T-cell (primary cell): ENCODE measurements around the gene BICC1. TPM values are rescaled to one million over a fixed set of nuclear protein-coding genes. Genes with fewer than 3 reads are reported as not detected.

ENCODE experiments used
- ATAC-seq, 4 experiments: fragments of 200-7000 bp in 3 of 4; fragments of 150-1000 bp in 1 of 4; cut with Tn5 transposase; replicated peaks in 1 of 4; 1 replicate in 3 of 4; 2 replicates in 1 of 4; pipeline ENCODE4 v1.10.0; 2021; ENCODE audit warnings: moderate library complexity in 3 of 4, mild to moderate bottlenecking in 2 of 4, moderate number of reproducible peaks in 1 of 4
- CTCF ChIA-PET, 2 donors: fragments of 300-600 bp; sonication (Branson Sonifier 250); formaldehyde crosslinking; loops; one replicate each; lab custom pipeline; 2022; ENCODE audit warnings: antibody characterized with exemption in 2 of 2; lab: Charles Lee
- POLR2A ChIA-PET, 2 donors: fragments of 300-600 bp; sonication (Branson Sonifier 250); formaldehyde crosslinking; loops; one replicate each; lab custom pipeline; 2022; ENCODE audit warnings: antibody characterized with exemption in 2 of 2; lab: Charles Lee
- DNase-seq, 35 experiments: peaks; one replicate each; pipeline versions ENCODE4 v3.0.0 to v3.0.0-alpha.2; 2013 to 2023
- H3K27ac ChIP-seq: one replicate; pipeline ENCODE4 v1.5.1; 2013; ENCODE audit warnings: low read length
- H3K27me3 ChIP-seq, 2 experiments: replicated peaks in 1 of 2; 1 replicate in 1 of 2; 2 replicates in 1 of 2; pipeline versions ENCODE4 v1.6.1 to v1.7.0; 2013; ENCODE audit warnings: low read length in 1 of 2, mixed read lengths in 1 of 2; ENCODE audit not compliant: control insufficient read depth in 2 of 2, insufficient read depth in 2 of 2; ENCODE audit errors: extremely low read depth in 1 of 2
- H3K36me3 ChIP-seq, 2 donors: 1 replicate in 1 of 2; 2 replicates in 1 of 2; pipeline versions ENCODE4 v1.6.1 to v1.7.0; 2013; ENCODE audit warnings: low read length in 1 of 2; ENCODE audit not compliant: control insufficient read depth in 2 of 2, insufficient read depth in 1 of 2; ENCODE audit errors: extremely low read depth in 1 of 2
- H3K4me1 ChIP-seq, 2 experiments: 1 replicate in 1 of 2; 2 replicates in 1 of 2; pipeline versions ENCODE4 v1.6.1 to v1.7.0; 2013; ENCODE audit warnings: low read length in 2 of 2, mixed read lengths in 1 of 2; ENCODE audit not compliant: insufficient read depth in 2 of 2, control insufficient read depth in 1 of 2; ENCODE audit errors: extremely low read depth in 1 of 2
- H3K4me3 ChIP-seq, 2 donors: 1 replicate in 1 of 2; 2 replicates in 1 of 2; pipeline versions ENCODE4 v1.5.1 to v1.7.0; 2013; ENCODE audit warnings: mild to moderate bottlenecking in 2 of 2, low read length in 1 of 2, moderate library complexity in 1 of 2; ENCODE audit not compliant: control insufficient read depth in 1 of 2; ENCODE audit errors: extremely low read depth in 1 of 2
- H3K9me3 ChIP-seq: 2 replicates; pipeline ENCODE4 v1.7.0; 2013
- H3K27ac Mint-ChIP-seq, 2 donors: one replicate each; pipeline ENCODE4 v1.8.0; 2020 to 2021; ENCODE audit warnings: mild to moderate bottlenecking in 2 of 2, mixed read lengths in 2 of 2
- H3K27me3 Mint-ChIP-seq, 2 donors: one replicate each; pipeline ENCODE4 v1.8.0; 2021 to 2022; ENCODE audit warnings: mixed read lengths in 2 of 2
- H3K36me3 Mint-ChIP-seq: one replicate; pipeline ENCODE4 v1.8.0; 2021; ENCODE audit warnings: mixed read lengths
- H3K4me1 Mint-ChIP-seq, 3 donors: one replicate each; pipeline ENCODE4 v1.8.0; 2020 to 2022; ENCODE audit warnings: mixed read lengths in 3 of 3, mild to moderate bottlenecking in 1 of 3
- H3K4me3 Mint-ChIP-seq, 3 donors: one replicate each; pipeline ENCODE4 v1.8.0; 2020 to 2022; ENCODE audit warnings: mild to moderate bottlenecking in 3 of 3, mixed read lengths in 3 of 3, moderate library complexity in 3 of 3
- H3K9me3 Mint-ChIP-seq, 3 donors: one replicate each; pipeline ENCODE4 v1.8.0; 2020 to 2022; ENCODE audit warnings: mixed read lengths in 3 of 3
- WGBS: methylation state at CpG from one replicate; pipeline ENCODE4 v1.1.5; 2013; ENCODE audit warnings: missing lambda C conversion rate; ENCODE audit not compliant: insufficient coverage; 5-methylcytosine and 5-hydroxymethylcytosine counted together
- total RNA-seq, 35 experiments: library from RNA in 6 of 35; stranded (reverse) in 6 of 35; fragments of 120-200 nt in 1 of 35; gene quantifications; one replicate each; pipeline versions ENCODE4 v1.2.1 to v1.2.4 and lab custom pipeline; 2013 to 2026

The BICC1 gene
- total RNA-seq, 5 donors from 2014 or later (not counting 1 experiment from before 2014, with no cell fraction given) = 0.06 to 0.09 (median 0.07) TPM; not detected in 2

GRCh38 chr10:58756130-58756719 is 243.6 kb downstream of the BICC1 start:
- no peaks in the 10 kb centered on the region for H3K27me3 ChIP-seq
- H3K36me3 Mint-ChIP-seq = no peaks in the 10 kb centered on the region
- H3K4me1 Mint-ChIP-seq = no peaks in the 10 kb centered on the region

DNA sequence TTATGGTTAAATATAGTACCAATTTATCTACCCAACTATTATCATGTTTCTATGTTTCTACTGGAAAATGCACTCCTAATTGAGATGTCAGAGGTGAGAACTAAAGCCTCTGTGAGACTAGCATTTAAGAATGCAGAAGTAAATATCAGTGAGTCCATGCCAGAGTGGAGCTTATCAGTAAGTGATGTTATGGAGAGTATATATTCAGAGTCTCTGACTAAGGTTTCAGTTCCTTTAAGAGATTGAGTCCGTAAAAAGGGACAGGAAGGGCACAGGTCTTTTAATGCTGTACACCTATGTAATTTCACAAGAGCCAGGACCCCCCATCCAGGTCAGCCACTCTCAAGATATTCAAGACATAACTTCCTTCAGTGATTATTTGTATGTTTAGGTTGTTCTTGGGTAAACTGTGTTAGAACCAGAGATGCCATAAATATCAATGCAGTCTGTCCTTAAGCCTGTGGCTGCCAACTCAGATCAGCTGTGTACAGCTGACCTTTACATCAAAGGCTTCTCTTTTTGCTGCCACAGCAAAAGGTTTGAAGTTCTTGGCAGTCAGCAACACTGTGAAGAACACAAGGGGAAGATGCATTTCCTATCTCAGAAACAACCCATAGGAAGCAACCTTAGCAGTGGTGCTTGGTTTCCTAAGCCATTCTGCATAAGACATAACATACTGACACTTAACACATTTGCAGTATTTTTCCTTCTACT is 244.8 kb downstream of the BICC1 start:
- no peak for ATAC-seq
- H3K4me1 Mint-ChIP-seq = no peaks in the 10 kb centered on the region
- no peaks in the 10 kb centered on the region for H3K36me3 ChIP-seq
- peaks cover 1 to 16% of the 10 kb centered on the region in 2 donors for H3K27me3 Mint-ChIP-seq
- CTCF ChIA-PET = no interaction called here
- no peak for DNase-seq
- no peak overlapping the region for H3K27ac ChIP-seq
- H3K9me3 ChIP-seq = no peaks in the 10 kb centered on the region
- H3K27me3 ChIP-seq = no peaks in the 10 kb centered on the region
- POLR2A ChIA-PET = no interaction called here
- no CpG with 5 or more reads among the region's 1 CpG for WGBS
- H3K36me3 Mint-ChIP-seq = no peaks in the 10 kb centered on the region
- H3K27ac Mint-ChIP-seq = no peak overlapping the region
- H3K4me3 Mint-ChIP-seq = no peak overlapping the region
- H3K4me1 ChIP-seq = no peaks in the 10 kb centered on the region
- no peaks in the 10 kb centered on the region for H3K9me3 Mint-ChIP-seq
- H3K4me3 ChIP-seq = no peak overlapping the region

More at GRCh38 chr10:58756130-58756719, 243.6 kb downstream of the BICC1 start:
- H3K9me3 ChIP-seq = no peaks in the 10 kb centered on the region
- H3K4me1 ChIP-seq = no peaks in the 10 kb centered on the region
- no peak overlapping the region for H3K27ac ChIP-seq
- peaks cover 1 to 16% of the 10 kb centered on the region in 2 donors for H3K27me3 Mint-ChIP-seq
- no peak overlapping the region for H3K27ac Mint-ChIP-seq
- no peak overlapping the region for H3K4me3 Mint-ChIP-seq
- ChIA-PET POLR2A (no interaction called here), CTCF (no interaction called here)
- WGBS = 22% methylated on average over 3 of the region's 6 CpGs
- ATAC-seq = no peak
- no peaks in the 10 kb centered on the region for H3K36me3 ChIP-seq
- no peaks in the 10 kb centered on the region for H3K9me3 Mint-ChIP-seq
- H3K4me3 ChIP-seq = no peak overlapping the region
- DNase-seq = no peak

- Mint-ChIP-seq H3K27ac (no peak overlapping the region), H3K9me3 (no peaks in the 10 kb centered on the region), H3K27me3 (peaks cover 1 to 16% of the 10 kb centered on the region in 2 donors), H3K36me3 (no peaks in the 10 kb centered on the region), H3K4me3 (no peak overlapping the region), H3K4me1 (no peaks in the 10 kb centered on the region)
- no peaks in the 10 kb centered on the region for H3K27me3 ChIP-seq
- no peak overlapping the region for H3K4me3 ChIP-seq
- DNase-seq (no peak), ATAC-seq (no peak)
- CTCF ChIA-PET = interaction anchor here in 1 of 2 donors (0.6 kb wide), 2 partner anchors 13 to 51 kb away, joined by 3 read pairs; no protein-coding TSS in a partner anchor
- no peaks in the 10 kb centered on the region for H3K4me1 ChIP-seq
- WGBS = no CpG with 5 or more reads among the region's 1 CpG
- POLR2A ChIA-PET = no interaction called here
- H3K36me3 ChIP-seq = no peaks in the 10 kb centered on the region
- H3K27ac ChIP-seq = no peak overlapping the region
- H3K9me3 ChIP-seq = no peaks in the 10 kb centered on the region
Observed at GRCh38 chr10:58758321-58758720, 245.6 kb downstream of the BICC1 start.

DNA sequence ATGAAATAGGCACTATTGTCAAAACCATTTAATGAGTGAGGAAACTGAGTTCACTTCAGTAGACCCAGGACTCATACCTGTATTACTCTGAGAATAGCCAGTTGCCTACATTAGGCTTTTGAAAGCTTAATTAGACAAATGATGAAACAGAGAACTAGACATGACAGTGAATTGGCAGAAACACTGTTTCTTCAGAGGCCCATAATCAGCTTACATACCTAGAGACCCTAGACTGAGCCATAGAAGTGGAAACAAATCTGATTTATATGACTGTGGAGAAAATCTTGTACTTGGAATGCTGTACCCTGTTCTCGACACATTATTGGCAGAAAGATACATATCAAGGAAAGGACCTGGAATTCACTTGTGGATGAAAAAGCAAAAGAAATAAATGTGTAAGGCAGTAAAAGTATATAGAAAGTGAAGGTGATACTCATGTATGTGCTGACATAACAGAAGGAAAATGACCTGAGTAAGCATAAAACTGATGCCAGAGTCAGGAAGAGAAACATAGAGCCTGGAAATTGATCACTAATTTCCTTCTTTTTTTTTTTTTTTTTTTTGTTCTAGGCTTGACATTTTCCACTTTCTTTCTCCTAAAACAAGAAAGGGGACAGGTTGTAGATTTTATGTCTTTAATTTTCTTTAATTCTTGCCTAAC is 251.5 kb downstream of the BICC1 start:
- Mint-ChIP-seq H3K4me3 (no peak overlapping the region), H3K27me3 (peaks cover 1 to 4% of the 10 kb centered on the region in 2 donors), H3K36me3 (no peaks in the 10 kb centered on the region), H3K27ac (no peak overlapping the region), H3K4me1 (no peaks in the 10 kb centered on the region), H3K9me3 (peaks cover 4 to 18% (median 6%) of the 10 kb centered on the region in 3 donors)
- DNase-seq = no peak
- Histone ChIP-seq H3K9me3 (no peaks in the 10 kb centered on the region), H3K27ac (no peak overlapping the region), H3K4me3 (no peak overlapping the region), H3K4me1 (no peaks in the 10 kb centered on the region), H3K36me3 (no peaks in the 10 kb centered on the region), H3K27me3 (no peaks in the 10 kb centered on the region)
- CTCF ChIA-PET = no interaction called here
- POLR2A ChIA-PET = no interaction called here
- ATAC-seq = no peak
- WGBS = 73% methylated on average over 1 of the region's 1 CpG

GRCh38 chr10:58765910-58766309 is 253.2 kb downstream of the BICC1 start:
- H3K36me3 ChIP-seq = no peaks in the 10 kb centered on the region
- H3K27me3 ChIP-seq = no peaks in the 10 kb centered on the region
- CTCF ChIA-PET = no interaction called here
- H3K27ac ChIP-seq = no peak overlapping the region
- POLR2A ChIA-PET = interaction anchor here in 1 of 2 donors (0.6 kb wide), 1 partner anchor 29 kb away, joined by 3 read pairs; no protein-coding TSS in a partner anchor
- DNase-seq = no peak
- H3K36me3 Mint-ChIP-seq = no peaks in the 10 kb centered on the region
- no peaks in the 10 kb centered on the region for H3K4me1 Mint-ChIP-seq
- peaks cover 0 to 4% of the 10 kb centered on the region in 2 donors for H3K27me3 Mint-ChIP-seq
- WGBS = no CpG with 5 or more reads among the region's 3 CpGs
- no peaks in the 10 kb centered on the region for H3K4me1 ChIP-seq
- H3K9me3 Mint-ChIP-seq = peaks cover 4 to 18% (median 6%) of the 10 kb centered on the region in 3 donors
- no peak for ATAC-seq
- H3K4me3 ChIP-seq = no peak overlapping the region
- H3K27ac Mint-ChIP-seq = no peak overlapping the region
- no peaks in the 10 kb centered on the region for H3K9me3 ChIP-seq
- H3K4me3 Mint-ChIP-seq = no peak overlapping the region

DNA sequence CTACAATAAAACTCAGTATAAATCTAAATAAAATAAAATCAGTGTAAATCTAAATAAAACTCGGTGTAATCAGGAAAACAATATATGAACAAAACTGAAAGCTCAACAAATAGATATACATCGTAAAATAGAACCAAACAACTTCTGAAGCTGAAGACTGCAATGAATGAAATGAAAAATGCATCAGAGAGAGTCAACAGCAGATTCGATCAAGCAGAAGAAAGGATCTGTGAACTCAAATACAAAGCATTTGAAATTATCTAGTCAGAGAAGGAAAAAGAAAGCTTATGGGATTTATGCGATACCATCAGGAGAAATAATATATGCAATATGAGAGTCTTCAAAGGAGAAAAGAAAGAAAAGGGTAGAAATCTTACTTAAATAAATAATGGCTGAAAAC is 255.0 kb downstream of the BICC1 start:
- WGBS = no CpG with 5 or more reads among the region's 4 CpGs
- POLR2A ChIA-PET = no interaction called here
- Mint-ChIP-seq H3K27me3 (peaks cover 0 to 4% of the 10 kb centered on the region in 2 donors), H3K9me3 (peaks cover 4 to 18% (median 6%) of the 10 kb centered on the region in 3 donors), H3K4me3 (no peak overlapping the region), H3K36me3 (no peaks in the 10 kb centered on the region), H3K4me1 (no peaks in the 10 kb centered on the region), H3K27ac (no peak overlapping the region)
- DNase-seq = no peak
- no peaks in the 10 kb centered on the region for H3K4me1 ChIP-seq
- H3K9me3 ChIP-seq = no peaks in the 10 kb centered on the region
- CTCF ChIA-PET = interaction anchor here in 1 of 2 donors (1.2 kb wide), 1 partner anchor 14 kb away, joined by 4 read pairs; no protein-coding TSS in a partner anchor
- no peaks in the 10 kb centered on the region for H3K27me3 ChIP-seq
- H3K36me3 ChIP-seq = no peaks in the 10 kb centered on the region
- H3K4me3 ChIP-seq = no peak overlapping the region
- ATAC-seq = no peak
- no peak overlapping the region for H3K27ac ChIP-seq
